Bronchial epithelial cell (primary cell): ENCODE results near the gene PHF21B. TPM values are rescaled to one million over a fixed set of nuclear protein-coding genes. Genes with fewer than 3 reads are reported as not detected.

Source experiments
- DNase-seq: peaks from one replicate; pipeline ENCODE4 v3.0.0-alpha.2; 2010; ENCODE audit warnings: low read depth
- FAIRE-seq: peaks from 2 replicates; lab custom pipeline; 2011; peaks lifted over from hg19 to GRCh38; lab: Jason Lieb, UNC
- H3K27me3 ChIP-seq: 2 replicates; pipeline ENCODE4 v1.5.1; 2011; ENCODE audit warnings: low read length; ENCODE audit not compliant: control insufficient read depth, insufficient read depth
- H3K36me3 ChIP-seq: 2 replicates; pipeline ENCODE4 v1.5.1; 2011; ENCODE audit warnings: low read length; ENCODE audit not compliant: control insufficient read depth, insufficient read depth
- H3K4me3 ChIP-seq: 2 replicates; pipeline ENCODE4 v1.5.1; 2011; ENCODE audit warnings: mild to moderate bottlenecking, low read depth, low read length, control low read depth
- CTCF ChIP-seq: IDR thresholded peaks from 2 replicates; pipeline ENCODE4 v1.5.1; 2011; ENCODE audit warnings: mild to moderate bottlenecking, moderate library complexity, low read length, control low read depth, inconsistent platforms; ENCODE audit not compliant: insufficient read depth, severe bottlenecking
- total RNA-seq: library from RNA; depleted of rRNA; stranded (reverse); fragments of >200 nt; gene quantifications from 2 replicates; pipeline ENCODE4 v1.2.1, GENCODE V29; 2014

PHF21B gene
- total RNA-seq, 1 donor from 2014 or later = not detected

- no peaks in the 10 kb centered on the region for H3K27me3 ChIP-seq
- peak; percentile 50 for FAIRE-seq
Observed at GRCh38 chr22:44845191-44845590, 164.6 kb downstream of the PHF21B start.

GRCh38 chr22:44842417-44842816 is 167.4 kb downstream of the PHF21B start:
- FAIRE-seq (no peak), DNase-seq (no peak)
- Histone ChIP-seq H3K36me3 (peaks cover 8% of the 10 kb centered on the region), H3K4me3 (no peak overlapping the region), H3K27me3 (no peaks in the 10 kb centered on the region)
- TF ChIP-seq CTCF = no peak

More at GRCh38 chr22:44845191-44845590, 164.6 kb downstream of the PHF21B start:
- TF ChIP-seq CTCF = no peak
- no peak for DNase-seq
- Histone ChIP-seq H3K4me3 (no peak overlapping the region), H3K36me3 (peaks cover 13% of the 10 kb centered on the region)

- DNase-seq = no peak
- TF ChIP-seq CTCF = no peak
- H3K36me3 ChIP-seq = peaks cover 13% of the 10 kb centered on the region
- no peak for FAIRE-seq
- no peaks in the 10 kb centered on the region for H3K27me3 ChIP-seq
- no peak overlapping the region for H3K4me3 ChIP-seq
Observed at GRCh38 chr22:44840611-44841322, 169.0 kb downstream of the PHF21B start.

GRCh38 chr22:44839721-44840120 is 170.1 kb downstream of the PHF21B start:
- Histone ChIP-seq H3K4me3 (no peak overlapping the region), H3K27me3 (no peaks in the 10 kb centered on the region), H3K36me3 (peaks cover 15% of the 10 kb centered on the region)
- TF ChIP-seq CTCF = no peak
- FAIRE-seq (no peak), DNase-seq (no peak)

- Histone ChIP-seq H3K27me3 (no peaks in the 10 kb centered on the region), H3K4me3 (no peak overlapping the region), H3K36me3 (peaks cover 15% of the 10 kb centered on the region)
- DNase-seq = no peak
- FAIRE-seq = no peak
- TF ChIP-seq CTCF = no peak
Observed at GRCh38 chr22:44839061-44839460, 170.7 kb downstream of the PHF21B start.
